Upper lobe of left lung (tissue), 6 donors: Measurements from ENCODE around the gene ARHGAP31. TPM values are rescaled to one million over a fixed set of nuclear protein-coding genes. Genes with fewer than 3 reads are reported as not detected.

Experiments used
- ATAC-seq, 2 donors: fragments of 200-7000 bp; cut with Tn5 transposase; one replicate each; pipeline ENCODE4 v1.9.1; 2022; ENCODE audit warnings: mild to moderate bottlenecking in 2 of 2, moderate library complexity in 2 of 2; ENCODE audit not compliant: low FRiP score in 2 of 2
- DNase-seq, 2 donors: peaks; one replicate each; pipeline ENCODE4 v3.0.0-alpha.2; 2019 to 2020
- H3K27ac ChIP-seq, 4 donors: fragments of 200-600 bp; sonication (generic); one replicate each; pipeline ENCODE4 v1.5.1; 2016 to 2019
- H3K27me3 ChIP-seq, 4 donors: fragments of 200-600 bp; sonication (generic); one replicate each; pipeline ENCODE4 v1.5.1; 2017 to 2019
- H3K36me3 ChIP-seq, 4 donors: fragments of 200-600 bp; sonication (generic); one replicate each; pipeline ENCODE4 v1.5.1; 2016 to 2019
- H3K4me1 ChIP-seq, 4 donors: fragments of 200-600 bp; sonication (generic); one replicate each; pipeline ENCODE4 v1.5.1; 2018 to 2019
- H3K4me3 ChIP-seq, 4 donors: fragments of 200-600 bp; sonication (generic); one replicate each; pipeline ENCODE4 v1.5.1; 2017 to 2019; ENCODE audit warnings: mild to moderate bottlenecking in 2 of 4, moderate library complexity in 1 of 4
- H3K9me3 ChIP-seq, 4 donors: fragments of 200-600 bp; sonication (generic); one replicate each; pipeline ENCODE4 v1.5.1; 2018 to 2019
- CTCF ChIP-seq, 6 experiments: fragments of 450-650 bp in 4 of 6; fragments of 200-600 bp in 2 of 6; sonication (generic) in 2 of 6; IDR thresholded peaks; one replicate each; pipeline ENCODE4 v1.5.1; 2016 to 2019; ENCODE audit warnings: antibody characterized with exemption in 6 of 6
- EP300 ChIP-seq, 4 donors: sonication (generic); formaldehyde crosslinking; IDR thresholded peaks; one replicate each; pipeline ENCODE4 v1.5.1; 2017; ENCODE audit warnings: antibody characterized with exemption in 4 of 4, control low read depth in 2 of 4
- POLR2A ChIP-seq, 4 donors: fragments of 450-650 bp; IDR thresholded peaks; one replicate each; pipeline ENCODE4 v1.5.1; 2016 to 2017; ENCODE audit warnings: antibody characterized with exemption in 4 of 4, mild to moderate bottlenecking in 2 of 4
- POLR2AphosphoS5 ChIP-seq, 2 donors: sonication (generic); formaldehyde crosslinking; IDR thresholded peaks; one replicate each; pipeline ENCODE4 v1.5.1; 2017; ENCODE audit warnings: antibody characterized with exemption in 2 of 2
- WGBS, 2 donors: methylation state at CpG; one replicate each; pipeline ENCODE4 v1.1.5; 2017 to 2018; 5-methylcytosine and 5-hydroxymethylcytosine counted together
- total RNA-seq, 6 donors: library from RNA; depleted of rRNA in 4 of 6; stranded (reverse); fragments of >200 nt in 4 of 6; gene quantifications; one replicate each; pipeline versions ENCODE4 v1.1.0 to v1.2.1, GENCODE V29; 2016 to 2021
- donor health status: DM: no; HTN: no; CAD: no; lungs with moderate emphysema.
- donor health status: DM: no; HTN: yes; CAD: no; lungs with severe emphysema.

The ARHGAP31 gene
- total RNA-seq, 6 donors from 2014 or later: 47.1 to 91.0 (median 66.2) TPM

GRCh38 chr3:119360736-119361462 lies 66.7 kb downstream of the ARHGAP31 start:
- DNase-seq: no peak
- 79 to 83% methylated on average over 3 of the region's 3 CpGs for WGBS, 2 donors
- H3K9me3 ChIP-seq: no peaks in the 10 kb centered on the region
- peaks cover 0 to 7% (median 0%) of the 10 kb centered on the region in 4 donors for H3K36me3 ChIP-seq
- H3K4me1 ChIP-seq: peaks cover 30 to 58% (median 42%) of the 10 kb centered on the region in 4 donors
- H3K27me3 ChIP-seq: no peaks in the 10 kb centered on the region
- H3K27ac ChIP-seq: peak overlapping the region in 3 of 4 donors; percentile 44 to 50 (median 48)
- TF ChIP-seq EP300 (IDR thresholded peaks at IDR 0.05) (no peak), POLR2AphosphoS5 (IDR thresholded peaks at IDR 0.05) (no peak), CTCF (IDR thresholded peaks at IDR 0.05) (no peak), POLR2A (IDR thresholded peaks at IDR 0.05) (no peak)
- ATAC-seq: no peak
- H3K4me3 ChIP-seq: no peak overlapping the region

- DNase-seq: peak in 1 of 2 donors; percentile 79
- Histone ChIP-seq H3K36me3 (peaks cover 0 to 18% (median 7%) of the 10 kb centered on the region in 4 donors), H3K4me1 (peaks cover 27 to 50% (median 36%) of the 10 kb centered on the region in 4 donors), H3K27me3 (no peaks in the 10 kb centered on the region), H3K27ac (peak overlapping the region; percentile 43 to 64 (median 45)), H3K4me3 (no peak overlapping the region), H3K9me3 (no peaks in the 10 kb centered on the region)
- 56 to 77% methylated on average over 2 of the region's 2 CpGs for WGBS, 2 donors
- peak; percentile 55 to 93 for ATAC-seq
- TF ChIP-seq EP300 (IDR thresholded peaks at IDR 0.05) (peak in 1 of 4 donors; percentile 67), POLR2AphosphoS5 (IDR thresholded peaks at IDR 0.05) (no peak), POLR2A (IDR thresholded peaks at IDR 0.05) (no peak), CTCF (IDR thresholded peaks at IDR 0.05) (no peak)
Observed at GRCh38 chr3:119362010-119362409, 67.8 kb downstream of the ARHGAP31 start.

GRCh38 chr3:119362940-119363725 lies 69.0 kb downstream of the ARHGAP31 start:
- ATAC-seq (no peak), DNase-seq (no peak)
- 74 to 75% methylated on average over 7 of the region's 7 CpGs for WGBS, 2 donors
- Histone ChIP-seq H3K4me3 (no peak overlapping the region), H3K4me1 (peaks cover 19 to 40% (median 31%) of the 10 kb centered on the region in 4 donors), H3K36me3 (peaks cover 0 to 29% (median 14%) of the 10 kb centered on the region in 4 donors), H3K9me3 (no peaks in the 10 kb centered on the region), H3K27me3 (no peaks in the 10 kb centered on the region), H3K27ac (peak overlapping the region in 1 of 4 donors; percentile 9)
- TF ChIP-seq EP300 (IDR thresholded peaks at IDR 0.05): no peak
- no peak for TF ChIP-seq POLR2AphosphoS5 (IDR thresholded peaks at IDR 0.05)
- no peak for TF ChIP-seq CTCF (IDR thresholded peaks at IDR 0.05)
- TF ChIP-seq POLR2A (IDR thresholded peaks at IDR 0.05): no peak

GRCh38 chr3:119364401-119364800 lies 70.2 kb downstream of the ARHGAP31 start:
- H3K36me3 ChIP-seq: peaks cover 0 to 40% (median 18%) of the 10 kb centered on the region in 4 donors
- ATAC-seq: no peak
- WGBS, 2 donors: 96 to 100% methylated on average over 1 of the region's 1 CpG
- no peak overlapping the region for H3K27ac ChIP-seq
- TF ChIP-seq CTCF (IDR thresholded peaks at IDR 0.05) (no peak), POLR2AphosphoS5 (IDR thresholded peaks at IDR 0.05) (no peak), POLR2A (IDR thresholded peaks at IDR 0.05) (no peak)
- peaks cover 14 to 30% (median 24%) of the 10 kb centered on the region in 4 donors for H3K4me1 ChIP-seq
- DNase-seq: no peak
- H3K9me3 ChIP-seq: no peaks in the 10 kb centered on the region
- no peak overlapping the region for H3K4me3 ChIP-seq
- H3K27me3 ChIP-seq: no peaks in the 10 kb centered on the region
